Measurements from ENCODE around the gene P4HB. TPM values are rescaled to one million over a fixed set of nuclear protein-coding genes. Genes with fewer than 3 reads are reported as not detected.

P4HB gene
- total and polyA plus RNA-seq, 2 experiments from 2014 or later: 206 to 620 TPM

GRCh38 chr17:81834831-81835267, 25.5 kb downstream of the P4HB start, which contains the start of gene PPP1R27 (continued):
- TF ChIP-seq EZH2phosphoT487 (IDR thresholded peaks at IDR 0.05; ENCODE audit: unreplicated experiment): no peak
- TF ChIP-seq NANOG (IDR thresholded peaks at IDR 0.05; ENCODE audit: borderline replicate concordance): no peak

DNA sequence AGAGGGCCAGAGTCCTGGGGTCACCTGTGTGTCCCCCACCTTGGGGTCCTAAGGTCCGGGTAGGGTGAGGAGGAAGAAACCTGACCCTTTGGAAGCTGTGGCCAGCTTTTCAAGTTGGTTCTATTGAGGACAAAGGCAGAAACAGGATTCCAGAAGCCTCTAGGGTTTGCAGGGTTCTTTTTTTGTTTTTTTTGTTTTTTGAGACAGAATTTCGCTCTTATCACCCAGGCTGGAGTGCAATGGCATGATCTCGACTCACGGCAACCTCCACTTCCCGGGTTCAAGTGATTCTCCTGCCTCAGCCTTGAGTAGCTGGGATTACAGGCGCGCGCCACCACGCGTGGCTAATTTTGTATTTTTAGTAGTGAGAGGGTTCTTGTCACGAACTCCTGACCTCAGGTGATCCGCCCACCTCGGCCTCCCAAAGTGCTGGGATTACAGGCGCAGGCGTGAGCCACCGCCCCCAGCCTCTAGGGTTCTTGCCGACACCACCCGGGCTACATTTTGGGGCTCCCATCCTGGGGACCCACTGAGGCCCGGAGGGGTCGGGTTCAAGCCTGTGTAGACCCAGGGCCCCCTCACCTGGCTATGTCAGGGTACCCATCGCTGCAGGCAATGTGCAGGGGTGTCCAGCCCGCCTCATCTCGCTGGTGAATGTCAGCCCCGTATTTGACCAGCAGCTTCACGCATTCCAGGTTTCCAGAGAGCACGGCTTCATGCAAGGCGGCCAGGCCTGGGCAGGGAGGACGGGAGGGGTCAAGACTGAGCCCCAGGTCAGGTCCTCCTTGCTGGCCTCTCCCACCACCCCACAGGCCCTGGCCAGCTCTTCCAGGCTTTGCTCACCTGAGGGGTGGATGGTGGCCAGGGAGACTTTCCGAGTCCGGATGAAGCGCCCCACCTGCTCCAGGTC, 26.2 kb downstream of the P4HB start:
- Mint-ChIP-seq H3K36me3 (ENCODE audit: low read depth) (peaks cover 3% of the 10 kb centered on the region; the same call in 1 of the 3 replicates), H3K27me3 (ENCODE audit: insufficient read depth, low read depth, poor library complexity) (peaks cover 9% of the 10 kb centered on the region), H3K4me1 (peaks cover 15% of the 10 kb centered on the region), H3K4me3 (peak overlapping the region; percentile 93), H3K27ac (peak overlapping the region; percentile 94), H3K9me3 (no peaks in the 10 kb centered on the region)
- peak overlapping the region; percentile 93 for H3K4me3 ChIP-seq
- no peaks in the 10 kb centered on the region for H3K36me3 ChIP-seq (ENCODE audit: insufficient read depth)
- ATAC-seq (no peak), DNase-seq (ENCODE audit: low spot score) (no peak)
- peak overlapping the region; percentile 78; the same call in 1 of the 2 replicates for H2AFZ ChIP-seq
- H3K27me3 ChIP-seq (ENCODE audit: insufficient read depth): no peaks in the 10 kb centered on the region
- H3K4me1 ChIP-seq (ENCODE audit: insufficient read depth): peaks cover 11% of the 10 kb centered on the region
- TF ChIP-seq JUNB (IDR thresholded peaks at IDR 0.05; ENCODE audit: unreplicated experiment): no peak
- TF ChIP-seq ZNF462 (CRISPR knock-in tag; IDR thresholded peaks at IDR 0.05): no peak
- TF ChIP-seq NANOG (IDR thresholded peaks at IDR 0.05; ENCODE audit: borderline replicate concordance): no peak
- TF ChIP-seq, protein P1, sequence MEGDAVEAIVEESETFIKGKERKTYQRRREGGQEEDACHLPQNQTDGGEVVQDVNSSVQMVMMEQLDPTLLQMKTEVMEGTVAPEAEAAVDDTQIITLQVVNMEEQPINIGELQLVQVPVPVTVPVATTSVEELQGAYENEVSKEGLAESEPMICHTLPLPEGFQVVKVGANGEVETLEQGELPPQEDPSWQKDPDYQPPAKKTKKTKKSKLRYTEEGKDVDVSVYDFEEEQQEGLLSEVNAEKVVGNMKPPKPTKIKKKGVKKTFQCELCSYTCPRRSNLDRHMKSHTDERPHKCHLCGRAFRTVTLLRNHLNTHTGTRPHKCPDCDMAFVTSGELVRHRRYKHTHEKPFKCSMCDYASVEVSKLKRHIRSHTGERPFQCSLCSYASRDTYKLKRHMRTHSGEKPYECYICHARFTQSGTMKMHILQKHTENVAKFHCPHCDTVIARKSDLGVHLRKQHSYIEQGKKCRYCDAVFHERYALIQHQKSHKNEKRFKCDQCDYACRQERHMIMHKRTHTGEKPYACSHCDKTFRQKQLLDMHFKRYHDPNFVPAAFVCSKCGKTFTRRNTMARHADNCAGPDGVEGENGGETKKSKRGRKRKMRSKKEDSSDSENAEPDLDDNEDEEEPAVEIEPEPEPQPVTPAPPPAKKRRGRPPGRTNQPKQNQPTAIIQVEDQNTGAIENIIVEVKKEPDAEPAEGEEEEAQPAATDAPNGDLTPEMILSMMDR (conservative IDR thresholded peaks at IDR 0.05; ENCODE audit: low read depth in 2 of 2): no peak
- TF ChIP-seq STAT1 (IDR thresholded peaks at IDR 0.05; ENCODE audit: unreplicated experiment): no peak
- peak; percentile 13; the same call in 1 of the 2 replicates for TF ChIP-seq POLR2AphosphoS5 (IDR thresholded peaks at IDR 0.05; ENCODE audit: low read depth)
- TF ChIP-seq EZH2phosphoT487 (IDR thresholded peaks at IDR 0.05; ENCODE audit: unreplicated experiment): no peak
- peak overlapping the region; percentile 93 for H3K4me2 ChIP-seq
- peaks cover 21% of the 10 kb centered on the region; the same call in 1 of the 2 replicates for H3F3A ChIP-seq (replicated peaks; ENCODE audit: low read depth)
- H3K79me2 ChIP-seq (replicated peaks; ENCODE audit: insufficient read depth): peaks cover 9% of the 10 kb centered on the region
- H3K27ac ChIP-seq (ENCODE audit: low read depth): peak overlapping the region; percentile 87; the same call in 1 of the 2 replicates
- H3K9me2 ChIP-seq (ENCODE audit: insufficient read depth): no peaks in the 10 kb centered on the region
- H4K20me1 ChIP-seq (replicated peaks; ENCODE audit: insufficient read depth): no peaks in the 10 kb centered on the region; the same call in 1 of the 2 replicates

Data from GM23338 (cell line).